ENCODE measurements around the gene CERS3.
"Not testable (repeated sequence)": the region's sequence is repeated elsewhere in the genome, so short reads cannot be mapped to it uniquely, and the experiment has no call there.

Gene CERS3

DNA sequence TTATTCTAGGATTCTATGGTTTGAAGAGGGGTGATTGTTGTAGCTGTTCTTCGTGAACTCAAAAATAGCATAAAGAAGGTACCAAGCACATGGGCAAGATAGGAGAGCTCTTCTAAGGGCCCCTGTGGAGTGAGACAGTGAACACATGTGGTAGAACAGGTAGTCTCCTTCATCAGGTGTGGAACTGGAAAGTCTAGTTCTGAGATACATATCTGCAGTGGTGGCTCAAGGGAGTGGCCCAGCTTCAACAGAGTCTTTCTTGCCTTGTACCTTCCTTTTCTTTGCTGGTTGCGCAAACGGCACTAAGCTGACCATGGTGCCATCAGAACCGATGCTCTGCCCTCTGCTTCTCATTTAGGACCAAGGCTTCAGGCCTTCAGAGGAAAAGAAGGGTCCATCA is 65.2 kb downstream of the CERS3 start:
- no peak for DNase-seq

DNA sequence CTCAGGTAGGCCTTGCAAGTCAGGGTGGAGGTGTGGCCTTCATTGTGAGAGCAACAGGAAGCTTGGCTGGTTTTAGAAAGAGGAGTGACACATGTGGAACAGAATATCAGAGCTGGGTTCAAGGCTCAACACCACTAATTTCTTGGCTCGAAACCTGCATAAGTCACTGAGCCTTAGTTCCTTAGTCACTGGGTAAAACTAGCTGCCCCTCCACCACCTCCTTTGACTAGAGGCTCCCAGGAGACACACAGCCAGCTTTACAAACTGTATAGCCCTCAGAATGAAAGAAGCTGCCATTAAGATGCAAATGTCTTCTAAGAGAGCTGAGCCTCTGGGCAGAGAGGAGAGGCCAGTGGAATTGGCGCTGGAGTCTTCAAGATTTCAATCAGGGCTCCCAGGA is 67.7 kb downstream of the CERS3 start:
- DNase-seq: no peak

DNA sequence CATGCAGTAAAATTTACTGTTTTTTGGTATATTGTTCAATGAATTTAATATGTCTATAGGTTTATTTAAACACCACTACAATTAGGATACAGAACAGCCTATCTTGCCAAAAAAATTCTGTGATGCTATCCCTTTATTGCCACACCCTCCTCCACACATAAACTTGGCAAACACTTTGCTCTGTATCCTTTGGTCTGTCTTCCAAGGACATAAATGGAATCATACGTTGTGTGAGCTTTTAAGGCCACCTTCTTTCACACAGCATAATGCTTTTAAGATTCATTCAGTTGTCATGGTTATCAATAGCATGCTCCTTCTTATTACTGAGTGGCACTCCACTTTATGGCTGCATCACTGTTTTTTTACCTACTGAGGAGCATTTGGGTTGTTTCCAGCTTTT is 71.5 kb downstream of the CERS3 start:
- DNase-seq: no peak

DNA sequence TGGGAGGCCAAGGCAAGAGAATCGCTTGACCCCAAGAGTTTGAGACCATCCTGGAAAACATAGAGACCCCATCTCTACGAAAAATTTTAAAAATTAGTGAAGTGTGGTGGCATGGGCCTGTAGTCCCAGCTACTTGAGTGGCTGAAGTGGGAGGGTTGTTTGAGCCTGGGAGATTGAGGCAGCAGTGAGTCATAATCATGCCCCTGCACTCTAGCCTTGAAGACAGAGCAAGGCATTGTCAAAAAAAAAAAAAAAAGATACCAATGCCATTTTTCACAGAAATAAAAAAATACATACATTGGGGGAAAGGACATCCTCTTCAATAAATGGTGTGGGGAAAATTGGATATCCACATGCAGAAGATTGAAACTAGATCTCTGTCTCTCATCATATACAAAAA is 74.6 kb downstream of the CERS3 start:
- no peak for DNase-seq

DNA sequence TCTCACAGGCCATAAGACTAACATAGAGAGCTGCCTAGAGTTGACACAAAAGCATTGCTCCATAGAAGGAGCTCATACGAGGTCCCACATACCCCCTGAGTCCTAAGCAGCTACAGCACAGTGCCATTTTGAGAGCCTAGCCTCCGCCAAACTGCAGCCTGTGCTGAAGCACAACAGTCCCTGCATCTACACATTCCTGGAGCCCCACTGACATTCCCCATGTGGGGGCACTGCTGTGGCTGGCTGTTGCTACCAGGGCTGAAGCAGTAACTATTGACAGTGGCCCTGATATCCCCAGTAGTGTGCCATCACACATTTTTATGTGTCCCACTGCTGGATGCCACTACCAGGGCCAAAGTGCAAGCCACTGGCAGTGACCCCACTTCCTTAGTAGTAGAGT is 80.3 kb downstream of the CERS3 start:
- DNase-seq: no peak

DNA sequence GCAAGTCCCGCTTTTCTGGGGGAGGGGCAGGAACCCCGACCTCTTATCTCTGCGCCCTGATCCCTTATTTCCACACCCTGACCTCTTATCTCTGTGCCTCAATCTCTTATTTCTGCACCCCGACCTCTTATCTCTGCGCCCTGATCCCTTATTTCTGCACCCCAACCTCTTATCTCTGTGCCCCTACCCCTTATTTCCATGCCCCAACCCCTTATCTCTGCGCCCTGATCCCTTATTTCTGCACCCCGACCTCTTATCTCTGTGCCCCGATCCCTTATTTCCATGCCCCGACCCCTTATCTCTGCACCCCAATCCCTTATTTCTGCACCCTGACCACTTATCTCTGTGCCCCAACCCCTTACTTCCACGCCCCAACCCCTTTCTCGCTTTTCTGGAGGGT is 87.7 kb downstream of the CERS3 start:
- not testable (repeated sequence) for DNase-seq

DNA sequence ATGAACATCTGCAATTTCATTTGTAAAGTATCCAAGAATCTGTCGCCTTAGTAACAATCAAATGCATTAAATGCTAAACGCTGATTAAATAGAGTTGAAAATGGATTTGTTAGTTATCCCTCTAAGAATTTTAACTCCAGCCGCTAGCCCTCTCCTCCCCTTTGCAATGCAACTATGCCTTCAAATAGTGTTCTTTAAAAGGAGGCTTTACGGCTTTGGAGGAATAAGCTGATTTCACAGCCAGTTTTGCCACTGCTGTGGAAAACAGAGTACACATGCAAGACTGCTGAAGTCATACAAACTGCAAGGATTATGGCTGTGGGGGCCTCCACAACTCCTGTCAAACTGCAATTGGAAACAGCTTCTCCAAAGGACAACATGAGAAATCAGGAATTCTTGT is 89.2 kb downstream of the CERS3 start:
- DNase-seq: no peak

DNA sequence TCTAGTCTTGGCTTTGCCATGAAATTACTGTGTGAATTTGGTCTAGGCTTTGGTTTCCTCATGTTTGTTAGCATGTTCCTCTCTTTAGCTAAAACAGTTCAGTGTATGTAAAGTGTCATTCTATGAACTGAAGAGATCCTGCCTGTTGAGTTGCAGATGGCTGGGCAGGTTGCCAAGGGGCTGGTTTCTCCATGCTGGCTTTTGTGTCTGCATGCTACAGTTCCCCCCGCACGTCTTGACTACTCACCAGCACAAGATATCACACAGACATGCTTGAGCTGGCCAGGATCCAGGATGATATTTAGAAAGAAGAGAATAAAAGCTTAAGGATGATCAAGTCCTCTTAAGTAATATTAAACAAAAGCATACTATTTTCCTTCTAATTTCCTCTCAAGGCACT is 90.2 kb downstream of the CERS3 start:
- DNase-seq: no peak

DNA sequence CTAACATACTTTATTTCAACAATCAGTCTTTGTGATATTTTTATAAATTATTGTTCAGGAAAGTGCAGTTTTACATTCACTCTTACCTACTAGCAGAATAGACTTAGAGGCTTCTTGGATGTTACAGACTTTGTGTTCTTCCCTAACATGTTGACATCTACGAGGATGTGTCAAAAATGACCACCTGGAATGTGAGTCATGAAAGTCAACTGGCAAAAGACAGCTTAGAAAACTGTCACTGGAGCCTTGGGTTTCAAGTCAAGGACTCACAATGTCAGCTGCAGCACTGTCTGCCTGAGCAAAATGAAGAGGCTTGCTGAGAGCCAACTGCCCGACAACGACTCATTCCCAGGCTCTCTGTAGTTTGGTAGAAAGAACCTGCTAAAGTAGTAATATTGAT is 91.5 kb downstream of the CERS3 start:
- DNase-seq: no peak

DNA sequence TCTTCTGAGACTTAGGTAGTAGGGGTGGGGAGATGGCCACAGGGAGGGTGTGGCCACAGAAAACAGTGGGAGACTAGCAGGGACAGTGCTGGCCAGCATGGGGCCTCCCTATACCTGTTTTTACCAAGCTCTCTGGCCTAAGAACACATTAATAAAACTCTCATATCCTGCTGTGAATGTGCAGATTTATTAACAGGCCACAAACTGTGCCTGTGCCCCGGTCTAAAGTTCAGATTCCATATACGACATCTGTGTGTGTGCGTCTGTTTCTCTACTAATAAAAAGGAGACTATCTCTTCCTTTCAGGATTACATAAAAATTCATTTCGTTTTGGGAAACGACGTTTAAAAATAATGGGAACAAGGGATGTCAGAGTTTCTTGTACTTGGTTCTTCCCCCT is 94.2 kb downstream of the CERS3 start:
- no peak for DNase-seq

DNA sequence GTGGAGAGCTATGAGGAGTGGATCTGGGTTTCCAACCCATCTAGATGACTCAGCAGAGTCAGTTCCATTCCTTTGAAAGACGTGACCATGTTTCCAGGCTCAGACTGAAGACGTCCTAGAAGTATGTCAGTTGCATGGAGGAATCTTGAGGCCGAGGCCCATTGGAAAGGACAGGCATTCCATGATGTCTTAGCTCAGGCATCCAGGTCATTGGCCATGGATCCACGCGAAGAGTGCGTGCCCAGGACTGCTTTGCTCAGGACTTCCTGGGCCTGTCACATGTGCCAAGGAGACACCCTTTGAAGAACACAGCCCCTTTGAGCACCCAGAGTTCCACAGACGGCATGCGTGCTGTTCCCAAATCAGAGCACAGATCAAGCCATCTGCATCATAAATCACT is 94.7 kb downstream of the CERS3 start:
- no peak for DNase-seq

DNA sequence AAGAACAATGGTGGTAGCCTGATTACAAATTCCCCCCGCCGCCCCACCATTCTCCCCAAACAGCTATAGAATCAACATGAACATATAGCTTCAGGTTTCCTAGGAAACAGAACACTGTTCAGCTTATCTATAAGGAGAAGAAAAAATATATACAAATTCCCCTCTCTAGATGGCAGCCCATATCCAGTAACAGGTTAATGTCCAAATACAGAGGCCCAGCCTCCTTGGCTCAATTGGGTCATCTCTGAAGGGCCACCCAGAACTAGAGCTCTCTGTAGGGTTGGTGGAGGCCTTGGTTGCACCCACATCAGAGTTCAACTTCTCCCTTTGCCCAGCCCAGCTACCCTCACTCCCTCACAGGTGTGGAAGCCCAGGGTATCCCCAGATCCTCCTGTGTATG is 95.4 kb downstream of the CERS3 start:
- DNase-seq: no peak

DNA sequence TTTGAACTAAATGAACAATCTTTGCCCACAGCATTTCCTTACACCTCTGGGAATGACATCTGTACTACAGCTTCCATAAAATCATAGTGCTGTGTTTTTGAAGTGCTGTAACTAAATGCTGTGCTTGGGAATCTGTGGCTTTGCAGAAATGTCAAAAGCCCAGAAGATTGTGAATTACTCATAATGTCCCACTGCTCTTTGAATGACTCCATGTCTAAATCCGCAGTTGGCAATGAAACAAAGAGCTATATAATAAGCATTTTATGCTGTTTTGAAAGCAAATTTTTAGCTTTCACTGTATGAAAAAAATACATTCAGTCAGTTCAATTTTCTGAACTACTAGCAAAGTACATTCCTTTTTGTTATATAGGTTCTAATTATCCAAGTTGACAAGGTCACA is 98.3 kb downstream of the CERS3 start:
- DNase-seq: no peak

DNA sequence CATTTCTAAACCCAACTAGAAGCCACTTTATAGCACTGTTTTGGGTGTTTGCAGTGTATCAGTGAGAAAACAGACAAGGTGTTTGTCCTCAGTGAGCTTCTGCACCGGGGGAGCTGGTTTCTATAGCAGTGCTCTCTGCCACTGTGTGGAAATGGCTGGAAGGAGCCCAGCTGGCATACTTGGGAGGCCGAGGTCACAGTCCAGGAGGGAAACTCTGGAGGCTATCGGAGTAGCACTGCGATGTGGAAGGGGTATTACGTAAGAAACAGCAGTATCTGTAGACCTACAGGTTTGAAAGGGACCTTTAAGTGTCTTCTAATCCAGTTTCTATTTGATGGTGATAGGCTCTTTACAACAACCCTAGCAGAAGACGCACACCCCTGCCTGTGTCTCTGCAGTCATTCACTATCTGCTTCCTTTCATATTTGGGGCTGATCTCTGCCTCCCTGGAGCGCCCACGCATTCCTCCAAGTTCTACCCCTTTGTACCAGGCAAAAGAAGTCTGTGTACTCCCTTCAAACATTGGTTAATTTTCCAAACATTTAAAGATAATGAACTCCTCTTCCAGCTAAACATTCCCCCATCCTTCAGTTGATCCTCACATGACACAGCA is 99.5 kb downstream of the CERS3 start:
- no peak for DNase-seq

DNA sequence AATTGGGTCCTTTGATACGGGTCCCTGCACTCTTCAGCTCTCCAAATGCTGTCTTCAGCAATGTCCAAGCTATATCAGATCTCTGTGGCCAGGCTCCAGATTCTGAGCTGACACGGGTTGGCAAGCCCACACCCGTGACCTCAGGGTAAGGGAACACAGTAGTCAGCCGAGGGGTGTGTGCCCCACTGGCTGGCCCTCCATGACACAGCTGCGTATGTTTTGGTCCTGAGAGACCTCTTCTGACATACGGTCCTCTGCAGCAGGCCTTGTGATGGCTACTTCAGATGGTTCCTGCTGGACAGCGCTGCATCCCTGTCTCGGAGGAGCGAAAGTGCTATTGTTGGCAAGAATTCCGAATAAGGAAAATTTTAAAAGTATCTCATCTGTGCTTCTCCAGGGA is 101.8 kb downstream of the CERS3 start:
- no peak for DNase-seq

DNA sequence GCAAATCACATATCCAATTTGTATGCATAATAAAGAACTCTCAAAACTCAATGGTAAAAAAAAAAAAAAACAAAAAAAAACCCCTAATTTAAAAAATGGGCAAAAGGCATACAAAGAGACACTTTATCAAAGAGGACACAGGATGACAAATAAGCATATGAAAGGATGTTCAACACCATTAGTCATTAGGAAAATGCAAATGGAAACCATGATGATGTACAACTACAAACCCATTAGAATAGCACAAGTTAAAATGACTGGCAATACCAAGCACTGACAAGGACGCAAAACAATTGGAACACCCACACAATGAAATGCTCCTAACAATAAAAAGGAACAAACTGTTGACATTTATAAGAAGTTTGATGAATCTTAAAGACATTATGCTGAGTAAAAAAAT is 123.6 kb downstream of the CERS3 start:
- DNase-seq: no peak

DNA sequence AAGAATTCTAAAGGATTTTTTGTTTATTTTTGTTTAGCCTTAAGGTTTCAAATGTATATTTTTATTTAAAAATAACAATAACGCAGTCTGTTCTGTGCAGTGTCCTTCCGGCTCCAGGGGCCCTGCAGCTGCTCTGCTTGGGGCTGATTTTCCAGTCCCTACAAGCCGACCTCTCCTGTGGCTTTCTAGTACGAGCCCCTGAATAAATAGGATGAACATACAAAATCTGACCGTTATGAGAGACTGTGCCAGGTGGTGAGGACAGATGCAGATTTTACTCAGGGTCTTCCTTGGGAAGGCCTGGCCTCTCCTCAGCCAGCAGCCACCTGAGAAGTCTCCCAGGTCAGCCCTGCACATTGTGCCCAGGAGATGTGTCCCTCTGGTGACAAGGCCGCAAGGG is 127.8 kb downstream of the CERS3 start:
- no peak for DNase-seq

DNA sequence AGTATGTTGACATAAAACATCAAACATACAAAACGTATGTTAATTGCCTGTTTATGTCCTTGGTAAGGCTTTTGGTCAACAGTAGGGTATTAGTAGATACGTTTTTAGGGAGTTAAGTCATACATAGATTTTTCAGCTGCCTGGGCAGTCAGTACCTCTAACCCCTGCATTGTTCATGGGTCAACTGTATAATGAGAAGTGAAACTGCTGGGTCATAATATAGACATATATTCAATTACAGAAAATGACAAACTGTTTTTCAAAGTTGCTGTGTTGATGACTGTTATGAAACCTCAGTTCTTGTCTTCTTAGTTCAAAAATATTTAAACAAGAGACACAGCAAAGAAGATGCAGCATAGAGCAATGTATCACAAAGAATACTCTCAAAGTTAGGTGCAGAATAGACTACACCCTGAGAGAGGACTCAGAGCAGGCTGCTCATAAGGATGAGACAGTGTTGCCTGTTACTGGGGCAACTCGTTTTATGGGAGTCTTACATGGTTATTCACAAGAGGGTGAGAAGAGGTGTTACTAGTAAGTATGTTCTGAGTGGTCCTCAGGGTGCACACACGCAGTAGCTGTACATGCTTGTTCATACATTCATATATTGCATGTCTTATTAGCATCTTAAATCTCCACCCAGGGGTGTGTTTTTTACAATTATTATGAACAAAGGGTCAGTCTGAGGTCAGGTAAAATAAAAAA is 133.9 kb downstream of the CERS3 start:
- no peak for DNase-seq

DNA sequence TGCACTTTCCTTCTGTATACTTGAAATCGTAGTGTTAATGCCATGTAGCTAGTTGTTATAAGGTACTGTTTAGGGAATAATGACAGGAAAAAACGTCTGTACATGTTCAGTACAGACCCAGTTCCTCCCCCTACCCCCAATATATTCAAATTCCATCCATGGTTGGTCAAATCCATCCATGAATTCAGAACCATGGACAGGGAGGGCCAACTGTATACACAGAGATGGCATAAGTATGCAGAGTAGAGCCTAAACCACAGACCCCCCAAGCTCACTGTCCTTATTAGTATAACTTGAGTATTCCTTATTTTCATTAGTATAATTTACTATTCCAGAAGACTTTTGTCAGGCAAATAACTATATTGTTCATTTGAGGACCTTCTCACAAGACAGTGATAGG is 135.7 kb downstream of the CERS3 start:
- DNase-seq: no peak

DNA sequence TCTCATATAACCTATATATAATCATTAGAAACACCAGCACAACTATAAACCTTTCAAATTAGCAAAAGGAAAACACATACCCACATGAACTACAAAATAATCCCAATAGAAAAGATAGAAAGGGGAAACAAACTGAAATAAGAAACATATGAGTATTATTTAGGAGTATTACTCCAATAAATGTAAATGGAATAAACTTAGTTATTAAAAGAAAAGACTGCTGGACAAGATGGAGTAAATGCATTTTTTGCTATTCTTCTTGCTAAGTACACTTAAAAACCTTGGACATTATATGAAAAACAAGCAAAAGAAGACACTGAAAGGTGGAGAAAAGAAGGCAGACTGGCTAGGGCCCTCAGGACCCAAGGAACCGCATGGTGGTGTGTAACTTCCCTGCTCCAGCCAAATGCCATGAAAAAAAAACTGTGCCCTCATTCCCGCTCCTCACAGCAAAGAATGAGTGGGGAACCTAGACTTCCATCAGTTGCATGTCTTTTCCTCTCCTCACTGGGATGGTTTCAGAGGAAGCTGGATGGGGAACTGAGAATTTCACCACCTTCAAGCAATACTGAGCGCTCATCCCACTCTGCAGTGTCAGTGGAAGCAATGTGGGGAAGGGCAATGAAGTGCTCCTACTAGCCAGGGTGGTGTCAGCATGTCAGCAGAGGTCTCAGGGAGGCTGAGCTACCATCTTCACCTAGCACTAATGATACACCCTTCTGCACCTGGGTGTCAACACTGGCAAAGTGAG is 143.3 kb downstream of the CERS3 start:
- no peak for DNase-seq

DNA sequence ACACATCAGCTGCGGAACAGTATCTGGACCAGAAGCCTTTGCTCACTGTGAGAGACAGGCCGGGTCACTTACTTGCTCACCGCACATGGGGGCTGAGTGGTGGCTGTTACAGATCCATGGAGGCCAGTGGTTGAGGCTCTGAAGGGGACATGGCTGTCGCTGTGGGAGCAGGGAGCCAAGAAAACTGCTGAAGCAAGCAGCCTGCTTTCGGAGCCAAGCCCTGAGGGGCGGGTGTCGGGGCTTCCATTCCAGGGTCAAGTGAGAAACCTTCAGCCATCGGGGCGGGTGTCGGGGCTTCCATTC is 144.7 kb downstream of the CERS3 start:
- DNase-seq: no peak

DNA sequence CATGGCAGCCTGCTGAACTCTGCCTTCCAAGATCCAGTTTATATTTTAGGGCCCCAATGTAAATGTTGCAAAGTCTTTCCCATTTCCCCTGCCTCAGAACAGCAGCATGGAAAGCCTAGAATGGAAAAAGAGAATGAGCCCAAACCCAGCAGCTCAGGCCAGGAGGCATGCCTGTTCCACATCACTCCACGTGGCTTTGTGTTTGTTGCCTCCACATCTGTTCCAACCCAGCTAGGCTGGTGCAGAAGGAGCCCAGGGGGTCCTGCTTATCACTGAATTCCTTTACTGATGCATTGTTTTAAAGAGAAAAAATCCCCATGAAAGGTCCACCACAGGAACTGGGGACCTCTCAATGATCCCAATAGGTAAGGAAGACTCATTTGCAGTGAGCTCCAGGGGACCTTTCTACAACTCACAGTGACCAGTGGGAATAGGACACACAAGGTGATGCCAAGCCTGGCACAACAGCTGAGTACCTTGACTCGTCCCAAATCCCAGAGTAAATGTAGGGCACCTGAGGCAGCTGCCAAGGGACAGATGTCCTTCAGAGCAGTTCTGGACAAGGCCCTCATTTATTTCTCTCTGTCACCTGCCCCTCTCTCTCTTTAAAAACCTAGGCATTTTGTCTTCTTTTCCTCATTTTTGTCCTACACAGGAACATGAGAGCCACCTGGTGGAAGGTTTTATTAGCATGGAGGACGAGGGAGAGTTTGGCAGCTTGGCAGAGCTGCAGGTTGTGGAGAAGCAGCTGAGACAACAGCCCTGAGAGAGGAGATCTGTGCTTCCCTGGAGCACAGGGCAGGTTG is 145.2 kb downstream of the CERS3 start:
- DNase-seq: no peak

DNA sequence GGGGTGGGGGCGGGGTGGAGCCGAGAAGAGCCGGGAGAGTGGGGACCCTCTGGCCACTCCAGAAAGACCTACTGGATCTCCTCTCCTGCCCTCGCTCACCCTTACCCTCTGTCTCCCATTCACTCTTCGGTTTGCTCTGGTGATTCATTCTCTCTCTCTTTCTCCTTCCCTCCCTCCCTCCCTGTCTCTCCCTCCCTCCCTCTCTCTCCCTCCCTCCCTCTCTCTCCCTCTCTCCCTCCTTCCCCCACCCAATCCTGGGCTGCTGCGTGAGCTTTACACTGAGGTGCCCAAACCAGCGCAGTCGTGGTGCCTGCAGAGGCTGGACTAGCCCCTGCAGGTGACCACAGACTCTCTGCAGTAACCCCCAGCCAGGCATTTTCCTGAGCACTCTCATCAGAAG is 154.8 kb downstream of the CERS3 start:
- DNase-seq: no peak
